ENCODE measurements around the gene PHEX. TPM values are rescaled to one million over a fixed set of nuclear protein-coding genes. Genes with fewer than 3 reads are reported as not detected.

Gene PHEX
- total RNA-seq, 1 donor from 2014 or later = 0.10 TPM

Other genes starting within 250 kb of the PHEX start
- 9.9 TPM for gene MBTPS2, start 192.7 kb upstream of the PHEX start, total RNA-seq
- gene YY2, start 176.3 kb upstream of the PHEX start, total RNA-seq = 0.57 TPM
- gene SMS, start 91.6 kb upstream of the PHEX start, total RNA-seq = 56.3 TPM
- gene CBLL2, start 240.6 kb downstream of the PHEX start, total RNA-seq = not detected

Data from left ventricle myocardium superior (tissue), 1 donor.